NCI-H2196 (cell line): ENCODE data around the gene IRF6.
"Not testable (repeated sequence)": the region's sequence is repeated elsewhere in the genome, so short reads cannot be mapped to it uniquely, and the experiment has no call there.

Experiments used
- DNase-seq: peaks from one replicate; lab custom pipeline; 2025; ENCODE audit not compliant: unreplicated experiment; lab: John Stamatoyannopoulos, UW

Gene IRF6

GRCh38 chr1:209823143-209824041, 17.4 kb upstream of the IRF6 start:
- DNase-seq, result peak; percentile 21

GRCh38 chr1:209822706-209823105, 16.8 kb upstream of the IRF6 start:
- DNase-seq, result no peak

GRCh38 chr1:209820986-209821385, 15.0 kb upstream of the IRF6 start:
- DNase-seq, result no peak

- DNase-seq, result no peak
Measured at GRCh38 chr1:209819058-209819457, 13.1 kb upstream of the IRF6 start.

- no peak for DNase-seq
Measured at GRCh38 chr1:209817691-209818090, 11.7 kb upstream of the IRF6 start.

- DNase-seq, result no peak
Measured at GRCh38 chr1:209816923-209817322, 11.0 kb upstream of the IRF6 start.

GRCh38 chr1:209815931-209816341, 10.0 kb upstream of the IRF6 start:
- DNase-seq, result no peak

- no peak for DNase-seq
Measured at GRCh38 chr1:209815490-209815889, 9.5 kb upstream of the IRF6 start.

GRCh38 chr1:209813902-209814301, 8.0 kb upstream of the IRF6 start:
- DNase-seq, result no peak

- no peak for DNase-seq
Measured at GRCh38 chr1:209810783-209811182, 4.8 kb upstream of the IRF6 start.

GRCh38 chr1:209809611-209810010, 3.7 kb upstream of the IRF6 start:
- no peak for DNase-seq

- DNase-seq, result peak; percentile 75
Measured at GRCh38 chr1:209808059-209808581, 2.2 kb upstream of the IRF6 start.

GRCh38 chr1:209807509-209807908, 1.6 kb upstream of the IRF6 start:
- no peak for DNase-seq

GRCh38 chr1:209805341-209805781, 581 bp downstream of the IRF6 start:
- DNase-seq, result no peak

- no peak for DNase-seq
Measured at GRCh38 chr1:209803568-209803967, 2.4 kb downstream of the IRF6 start.

GRCh38 chr1:209802780-209803152, 3.2 kb downstream of the IRF6 start:
- DNase-seq, result no peak

- peak; percentile 58 for DNase-seq
Measured at GRCh38 chr1:209802117-209802779, 3.7 kb downstream of the IRF6 start.

- peak; percentile 86 for DNase-seq
Measured at GRCh38 chr1:209800984-209801834, 4.7 kb downstream of the IRF6 start.

GRCh38 chr1:209797978-209798639, 7.8 kb downstream of the IRF6 start:
- DNase-seq, result no peak

- not testable (repeated sequence) for DNase-seq
Measured at GRCh38 chr1:209793711-209794110, 12.2 kb downstream of the IRF6 start.

- DNase-seq, result no peak
Measured at GRCh38 chr1:209791920-209792319, 14.0 kb downstream of the IRF6 start.
